Bladder microvascular endothelial cell (primary cell): ENCODE measurements around the gene GGCT. TPM values are rescaled to one million over a fixed set of nuclear protein-coding genes. Genes with fewer than 3 reads are reported as not detected.

Experiments
- total RNA-seq: library from RNA; depleted of rRNA; stranded (reverse); fragments of >200 nt; gene quantifications from 2 replicates; pipeline ENCODE4 v1.2.3, GENCODE V29; 2014

GGCT gene
- total RNA-seq = 28.5 and 30.6 TPM in 2 replicates

GRCh38 chr7:30504301-30505173 lies at the start of gene GGCT:
GGCT (minus strand) TSS chr7:30504829; CDS start chr7:30504709, 120 bp downstream.

DNA sequence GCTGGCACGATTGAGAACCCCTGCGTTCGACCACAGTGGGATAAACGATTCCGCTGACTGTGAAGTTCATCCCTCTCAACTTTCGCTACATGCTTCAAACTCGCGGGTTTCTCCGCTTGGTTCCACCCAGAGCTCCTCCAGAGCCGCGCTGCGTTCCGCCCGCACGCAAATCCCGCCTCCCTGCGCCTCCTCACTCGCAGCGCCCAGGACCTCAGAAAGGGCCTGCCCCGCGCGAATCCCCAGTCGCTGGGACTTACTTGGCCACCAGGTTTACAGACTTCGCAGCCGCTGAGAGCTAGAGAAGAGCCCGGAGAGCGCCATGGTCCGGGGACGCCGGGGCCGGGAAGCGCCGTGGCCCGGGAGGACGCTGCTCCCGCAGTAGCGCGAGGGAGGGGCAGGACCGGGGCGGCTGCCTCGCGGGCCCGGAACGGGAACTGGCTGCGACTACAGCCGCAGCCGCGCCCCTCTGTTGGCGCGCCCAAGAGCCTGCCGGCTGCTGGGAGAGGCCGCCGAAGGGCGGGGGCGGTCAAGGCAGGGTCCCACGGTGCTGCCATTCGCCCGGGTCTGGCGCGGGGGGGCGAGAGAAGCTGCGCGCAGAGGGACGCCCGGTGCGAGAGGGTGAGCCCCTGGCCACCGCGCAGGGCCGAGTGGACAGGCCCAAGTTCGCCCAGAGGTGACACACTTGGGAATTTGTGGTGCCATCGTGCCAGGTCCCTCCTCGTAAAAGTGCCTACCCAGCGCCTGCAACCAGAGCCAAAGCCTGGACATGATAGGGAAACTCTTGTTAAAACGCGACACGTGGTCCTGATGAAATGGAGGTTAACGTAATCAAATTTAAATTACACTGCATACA lies 26.1 kb downstream of the GGCT start, which contains the start of gene NOD1:
Gene NOD1, minus strand, starts transcription at position 436 of the 853 bp plus-strand sequence. CDS start 21,863 bp downstream, outside the sequence.

Other genes starting within 250 kb of the GGCT start
- gene ZNRF2, start 220.2 kb downstream of the GGCT start, total RNA-seq = 6.5 and 6.6 TPM in 2 replicates
- gene NOD1, start 26.0 kb downstream of the GGCT start, total RNA-seq = 21.0 and 39.3 TPM in 2 replicates
- 78.0 and 142 TPM in 2 replicates for gene GARS1, start 90.0 kb upstream of the GGCT start, total RNA-seq
- not detected in 2 replicates for gene CRHR2, start 177.6 kb upstream of the GGCT start, total RNA-seq
- 0.16 and 0.19 TPM in 2 replicates for gene INMT, start 247.3 kb upstream of the GGCT start, total RNA-seq